Fibroblast of skin of right quadriceps (primary cell): ENCODE measurements around the gene PRR22.
A peak's percentile ranks its signal among the peaks of the same experiment; 100 is the strongest.

ENCODE experiments used
- DNase-seq: peaks from one replicate; pipeline ENCODE4 v3.0.0-alpha.2; 2013

PRR22 gene

DNA sequence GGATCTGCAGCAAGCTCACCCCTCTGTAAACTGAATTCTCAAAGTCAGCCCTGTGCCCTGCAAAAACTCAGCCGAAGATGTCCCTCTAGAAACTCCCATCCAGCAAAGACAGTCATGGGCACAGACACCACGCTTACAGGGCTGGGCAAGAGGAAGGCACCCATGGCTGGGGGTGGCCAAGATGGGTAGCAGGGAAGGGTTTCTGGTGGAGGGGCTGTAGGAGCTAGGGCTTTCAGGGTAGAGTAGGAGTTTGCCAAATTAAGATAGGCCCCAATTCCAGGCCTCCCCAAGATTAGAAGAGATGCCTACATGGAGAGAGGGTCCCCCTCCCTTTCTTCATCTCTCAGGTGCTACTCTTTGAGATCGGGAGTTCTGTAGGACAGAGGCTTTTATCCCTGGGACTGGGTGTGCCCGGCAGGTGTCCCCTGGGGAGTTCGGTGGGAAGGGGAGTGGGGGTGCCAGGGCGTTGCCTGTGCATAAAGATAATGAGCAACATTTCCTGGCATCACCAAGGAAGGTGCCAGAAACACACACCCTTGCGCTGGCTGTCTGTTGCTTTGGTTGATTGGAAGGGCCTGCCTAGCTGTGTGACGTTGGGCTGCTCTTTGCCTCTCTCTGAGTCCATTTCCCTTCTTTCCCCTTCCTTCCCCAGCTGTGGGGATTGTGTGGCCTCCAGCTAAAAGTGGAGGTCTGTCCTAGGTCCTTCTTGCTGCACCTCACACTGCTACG, 29.7 kb upstream of the PRR22 start:
- DNase-seq: no peak

GRCh38 chr19:5811117-5811516, 26.6 kb upstream of the PRR22 start:
- DNase-seq: no peak

DNA sequence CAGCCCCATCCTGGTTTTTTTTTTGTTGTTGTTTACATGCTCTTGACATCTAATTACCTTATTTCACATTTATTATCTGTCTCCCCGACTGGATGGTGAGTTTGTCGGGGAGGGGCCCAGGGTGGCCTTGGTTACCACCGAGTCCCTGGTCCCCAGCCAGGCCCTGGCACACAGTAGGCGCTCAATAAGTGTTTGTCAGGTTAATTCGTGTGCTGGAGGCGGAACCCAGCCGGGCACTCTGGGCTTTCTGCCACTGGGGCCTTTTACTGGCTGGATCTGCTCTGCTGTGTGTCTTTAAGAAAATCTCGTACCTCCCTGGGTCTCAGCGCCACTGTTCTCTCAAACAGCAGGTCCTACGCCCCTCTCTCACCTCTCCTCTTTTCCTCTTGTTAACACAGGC, 24.9 kb upstream of the PRR22 start:
- DNase-seq: no peak

GRCh38 chr19:5809053-5809452, 24.5 kb upstream of the PRR22 start:
- DNase-seq: no peak

- DNase-seq: no peak
Measured at GRCh38 chr19:5808120-5808816, 23.7 kb upstream of the PRR22 start.

- DNase-seq: no peak
Measured at GRCh38 chr19:5806905-5807304, 22.4 kb upstream of the PRR22 start.

GRCh38 chr19:5806133-5806489, 21.6 kb upstream of the PRR22 start:
- DNase-seq: no peak

- peak; percentile 50 for DNase-seq
Measured at GRCh38 chr19:5805462-5806132, 21.1 kb upstream of the PRR22 start.

DNA sequence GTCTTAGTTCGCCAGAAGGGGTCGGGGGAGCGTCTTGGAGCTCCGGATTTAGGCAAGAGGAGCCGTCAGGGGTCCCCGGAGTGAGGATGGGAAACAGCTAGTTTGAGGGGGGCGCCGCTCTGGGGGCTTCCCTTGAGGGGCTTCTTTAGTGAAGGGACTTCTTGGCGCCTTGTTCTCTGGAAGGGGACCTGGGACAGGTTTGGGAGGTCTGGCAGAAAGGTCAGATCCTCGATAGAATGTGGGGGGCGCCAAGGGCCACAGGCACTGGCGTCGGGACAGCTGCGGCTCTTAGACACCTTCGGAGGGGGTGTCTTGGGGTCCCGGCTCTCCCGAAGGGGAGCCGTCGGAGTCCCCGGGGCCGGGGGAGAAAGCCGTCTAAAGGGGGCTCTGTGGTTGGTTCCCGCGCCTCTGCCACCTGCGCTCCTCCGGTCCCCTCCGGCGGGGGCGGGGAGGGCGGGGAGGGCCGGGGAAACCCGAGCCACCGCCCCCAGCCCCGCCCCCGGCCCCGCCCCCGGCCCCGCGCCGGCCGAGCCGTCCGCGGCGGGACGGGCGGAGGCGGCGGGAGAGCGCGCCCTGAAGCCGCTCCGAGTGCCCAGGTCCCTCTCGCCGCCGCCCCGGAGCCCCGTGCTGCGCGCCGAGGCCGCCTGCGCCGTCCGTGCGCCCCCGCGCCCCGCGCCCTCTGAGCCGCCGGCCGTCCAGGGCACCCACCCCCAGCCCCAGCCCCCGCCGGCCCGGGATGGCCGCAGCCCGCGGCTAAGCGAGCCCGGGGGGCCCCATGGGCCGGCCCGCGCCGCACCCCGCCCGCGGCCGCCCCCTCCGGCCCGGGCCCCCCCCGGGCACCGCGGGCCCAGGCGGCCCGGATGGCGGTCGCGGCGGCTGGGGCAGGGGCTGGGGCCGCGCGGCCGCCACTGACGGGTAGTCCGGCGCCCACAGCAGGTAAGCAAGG, 20.2 kb upstream of the PRR22 start, which contains the start of gene NRTN:
Gene NRTN (plus strand): TSS at position 552 of the 946 bp plus-strand sequence. CDS start 19,099 bp downstream, outside the sequence.
- DNase-seq: no peak

GRCh38 chr19:5803752-5804515, 19.4 kb upstream of the PRR22 start:
- peak; percentile 85 for DNase-seq

GRCh38 chr19:5803441-5803751, 18.9 kb upstream of the PRR22 start:
- no peak for DNase-seq

- peak; percentile 69 for DNase-seq
Measured at GRCh38 chr19:5801796-5802619, 17.5 kb upstream of the PRR22 start.

- no peak for DNase-seq
Measured at GRCh38 chr19:5800361-5801270, 16.1 kb upstream of the PRR22 start.

- DNase-seq: no peak
Measured at GRCh38 chr19:5799247-5800241, 15.0 kb upstream of the PRR22 start.

GRCh38 chr19:5798244-5798643, 13.7 kb upstream of the PRR22 start:
- no peak for DNase-seq

DNA sequence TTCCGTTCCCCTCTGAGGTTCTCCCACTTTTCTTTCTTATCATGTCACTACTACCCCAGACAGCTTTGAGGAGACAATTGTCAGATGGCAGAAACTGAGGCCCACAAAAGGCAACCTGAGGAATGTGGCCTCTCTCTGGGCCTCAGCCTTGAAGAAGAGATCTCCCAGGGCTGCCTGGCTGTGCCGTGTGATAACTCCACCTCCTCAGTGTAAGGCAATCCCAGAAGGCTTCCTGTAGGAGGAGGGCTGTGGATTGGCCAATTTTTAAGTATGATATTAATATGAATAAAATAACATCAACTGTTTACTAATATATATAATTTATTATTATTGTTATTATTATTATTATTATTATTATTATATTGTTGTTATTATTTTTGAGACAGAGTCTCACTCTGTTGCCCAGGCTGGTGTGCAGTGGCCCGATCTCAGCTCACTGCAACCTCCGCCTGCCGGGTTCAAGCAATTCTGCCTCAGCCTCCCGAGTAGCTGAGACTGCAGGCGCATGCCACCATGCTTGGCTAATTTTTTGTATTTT, 10.9 kb upstream of the PRR22 start:
- DNase-seq: no peak

DNA sequence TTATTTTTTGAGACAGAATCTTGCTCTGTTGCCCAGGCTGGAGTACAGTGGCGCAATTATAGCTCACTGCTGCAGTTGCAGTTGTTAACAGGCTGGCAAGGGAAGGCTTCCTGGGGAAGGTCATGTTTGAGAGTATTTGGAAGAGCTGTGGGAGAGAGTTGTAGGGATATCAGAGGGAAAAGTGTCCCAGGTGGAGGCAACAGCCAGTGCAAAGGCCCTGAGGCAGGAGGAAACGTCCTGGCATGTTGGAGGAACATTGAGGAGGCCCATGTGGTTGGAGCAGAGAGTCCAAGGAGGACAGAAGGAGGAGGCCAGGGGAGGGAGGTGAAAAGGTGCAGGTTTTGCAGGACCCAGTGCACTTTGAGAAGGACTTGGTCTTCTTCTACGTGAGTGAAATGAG, 8.6 kb upstream of the PRR22 start:
- no peak for DNase-seq

DNA sequence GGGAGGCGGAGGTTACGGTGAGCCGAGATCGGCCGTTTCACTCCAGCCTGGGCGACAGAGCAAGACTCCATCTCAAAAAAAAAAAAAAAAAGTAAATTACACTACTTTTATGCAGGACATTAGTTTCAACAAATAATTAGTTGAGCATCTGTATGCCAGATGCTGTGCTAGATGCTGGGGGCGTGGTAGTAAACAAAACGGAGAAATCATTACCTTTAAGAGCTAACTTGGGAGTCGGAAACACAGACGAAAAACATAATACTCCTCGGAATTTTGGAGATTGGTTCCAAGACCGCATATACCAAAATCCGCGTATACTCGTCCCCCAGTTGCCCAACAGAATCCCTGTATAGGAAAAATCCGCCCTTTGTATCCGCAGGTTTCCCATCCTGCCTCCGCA, 7.7 kb upstream of the PRR22 start:
- no peak for DNase-seq
